H9 (cell line): Measurements from ENCODE around the gene HYDIN. TPM values are rescaled to one million over a fixed set of nuclear protein-coding genes. Genes with fewer than 3 reads are reported as not detected.

Experiments
- DNase-seq: peaks from one replicate; pipeline ENCODE4 v3.0.0-alpha.2; 2017
- H2AFZ ChIP-seq: one replicate; pipeline ENCODE4 v1.6.1; 2013; ENCODE audit warnings: mild to moderate bottlenecking, low read length, control low read depth, moderate library complexity
- H2AK5ac ChIP-seq: 2 replicates; pipeline ENCODE4 v1.6.1; 2013; ENCODE audit warnings: low read length, control low read depth, mixed read lengths; ENCODE audit not compliant: insufficient read length
- H2BK120ac ChIP-seq: one replicate; pipeline ENCODE4 v1.6.1; 2013; ENCODE audit warnings: low read depth, mild to moderate bottlenecking, low read length, control low read depth, inconsistent platforms; ENCODE audit not compliant: poor library complexity, severe bottlenecking
- H2BK12ac ChIP-seq: 2 replicates; pipeline ENCODE4 v1.6.1; 2013; ENCODE audit warnings: low read length, control low read depth, mixed read lengths, low read depth; ENCODE audit not compliant: insufficient read length
- H2BK15ac ChIP-seq: 2 replicates; pipeline ENCODE4 v1.6.1; 2013; ENCODE audit warnings: low read depth, low read length, control low read depth
- H2BK20ac ChIP-seq: one replicate; pipeline ENCODE4 v1.6.1; 2013; ENCODE audit warnings: low read depth, mild to moderate bottlenecking, low read length, control low read depth, inconsistent platforms; ENCODE audit not compliant: poor library complexity, severe bottlenecking
- H2BK5ac ChIP-seq: 2 replicates; pipeline ENCODE4 v1.6.1; 2013; ENCODE audit warnings: low read length, control low read depth, mixed read lengths; ENCODE audit not compliant: insufficient read length
- H3K14ac ChIP-seq: 2 replicates; pipeline ENCODE4 v1.6.1; 2013; ENCODE audit warnings: low read length, control low read depth; ENCODE audit not compliant: insufficient read depth
- H3K18ac ChIP-seq: 2 replicates; pipeline ENCODE4 v1.6.1; 2013; ENCODE audit warnings: low read depth, mild to moderate bottlenecking, mixed read lengths, low read length, control low read depth; ENCODE audit not compliant: insufficient read length
- H3K23ac ChIP-seq: 2 replicates; pipeline ENCODE4 v1.6.1; 2013; ENCODE audit warnings: low read length, control low read depth, mixed read lengths, low read depth; ENCODE audit not compliant: insufficient read length
- H3K23me2 ChIP-seq: 2 replicates; pipeline ENCODE4 v1.6.1; 2013; ENCODE audit warnings: low read depth, mild to moderate bottlenecking, mixed read lengths, low read length, control low read depth; ENCODE audit not compliant: insufficient read length, poor library complexity, severe bottlenecking
- H3K27ac ChIP-seq: 2 replicates; pipeline ENCODE4 v1.5.1; 2013; ENCODE audit warnings: low read length, control low read depth, mixed read lengths, low read depth; ENCODE audit not compliant: insufficient read length
- H3K27me3 ChIP-seq: 2 replicates; pipeline ENCODE4 v1.6.1; 2013; ENCODE audit warnings: low read length, control low read depth, inconsistent platforms; ENCODE audit not compliant: insufficient read depth
- H3K4ac ChIP-seq: 2 replicates; pipeline ENCODE4 v1.6.1; 2013; ENCODE audit warnings: low read depth, mild to moderate bottlenecking, control low read depth, inconsistent platforms, low read length, moderate library complexity
- H3K4me1 ChIP-seq: 2 replicates; pipeline ENCODE4 v1.6.1; 2013; ENCODE audit warnings: low read length, control low read depth, inconsistent platforms; ENCODE audit not compliant: insufficient read depth
- H3K4me2 ChIP-seq: 2 replicates; pipeline ENCODE4 v1.6.1; 2013; ENCODE audit warnings: low read length, control low read depth, mixed read lengths; ENCODE audit not compliant: insufficient read length, insufficient read depth
- H3K56ac ChIP-seq: 2 replicates; pipeline ENCODE4 v1.6.1; 2013; ENCODE audit warnings: low read depth, mild to moderate bottlenecking, mixed read lengths, low read length, control low read depth; ENCODE audit not compliant: insufficient read length
- H3K79me1 ChIP-seq: 2 replicates; pipeline ENCODE4 v1.6.1; 2013; ENCODE audit warnings: low read depth, mild to moderate bottlenecking, moderate library complexity, low read length, control low read depth, inconsistent platforms; ENCODE audit not compliant: insufficient read depth, poor library complexity, severe bottlenecking
- H3K79me2 ChIP-seq: 2 replicates; pipeline ENCODE4 v1.6.1; 2013; ENCODE audit warnings: low read length, control low read depth, inconsistent platforms; ENCODE audit not compliant: insufficient read depth
- H3K9ac ChIP-seq: 2 replicates; pipeline ENCODE4 v1.6.1; 2013; ENCODE audit warnings: low read length, control low read depth, mixed read lengths; ENCODE audit not compliant: insufficient read length; ENCODE audit errors: extremely low read depth
- H3K9me3 ChIP-seq: one replicate; pipeline ENCODE4 v1.6.1; 2013; ENCODE audit warnings: low read depth, low read length, inconsistent platforms; ENCODE audit not compliant: control insufficient read depth
- H3T11ph ChIP-seq: one replicate; pipeline ENCODE4 v1.6.1; 2013; ENCODE audit warnings: mild to moderate bottlenecking, low read length, control low read depth, inconsistent platforms
- H4K20me1 ChIP-seq: one replicate; pipeline ENCODE4 v1.6.1; 2013; ENCODE audit not compliant: control insufficient read depth, insufficient read length, insufficient read depth
- H4K5ac ChIP-seq: 2 replicates; pipeline ENCODE4 v1.6.1; 2013; ENCODE audit warnings: low read depth, mild to moderate bottlenecking, mixed read lengths, low read length, control low read depth; ENCODE audit not compliant: insufficient read length
- H4K8ac ChIP-seq: replicated peaks from 2 replicates; pipeline ENCODE4 v1.6.1; 2013; ENCODE audit warnings: low read length, control low read depth, mixed read lengths, low read depth; ENCODE audit not compliant: insufficient read length
- H4K91ac ChIP-seq: 2 replicates; pipeline ENCODE4 v1.6.1; 2013; ENCODE audit warnings: low read depth, mild to moderate bottlenecking, moderate library complexity, mixed read lengths, low read length, control low read depth; ENCODE audit not compliant: insufficient read length
- H3K27ac Mint-ChIP-seq, 3 experiments: 2 replicates in 2 of 3; 3 replicates in 1 of 3; pipeline ENCODE4 v1.8.0; 2020 to 2021; ENCODE audit warnings: mixed read lengths in 3 of 3, mild to moderate bottlenecking in 1 of 3, moderate library complexity in 1 of 3
- H3K27me3 Mint-ChIP-seq: 2 replicates; pipeline ENCODE4 v1.8.0; 2021; ENCODE audit warnings: low read depth, mild to moderate bottlenecking, moderate library complexity, mixed read lengths
- H3K36me3 Mint-ChIP-seq, 3 experiments: 2 replicates in 2 of 3; 3 replicates in 1 of 3; pipeline ENCODE4 v1.8.0; 2020 to 2021; ENCODE audit warnings: low read depth in 3 of 3, mixed read lengths in 3 of 3; ENCODE audit not compliant: insufficient read depth in 1 of 3
- H3K4me1 Mint-ChIP-seq, 2 experiments: 2 replicates each; pipeline ENCODE4 v1.8.0; 2020; ENCODE audit warnings: mixed read lengths in 2 of 2
- H3K4me3 Mint-ChIP-seq, 2 experiments: 2 replicates in 1 of 2; 3 replicates in 1 of 2; pipeline ENCODE4 v1.8.0; 2020 to 2021; ENCODE audit warnings: mild to moderate bottlenecking in 2 of 2, mixed read lengths in 2 of 2, moderate library complexity in 1 of 2
- H3K9me3 Mint-ChIP-seq, 2 experiments: 2 replicates in 1 of 2; 3 replicates in 1 of 2; pipeline ENCODE4 v1.8.0; 2020; ENCODE audit warnings: mild to moderate bottlenecking in 2 of 2, mixed read lengths in 2 of 2, moderate library complexity in 1 of 2
- WGBS: extraction: QIAGEN DNeasy Blood & Tissue Kit; methylation state at CpG from one replicate; pipeline ENCODE4 v1.1.7; 2013; ENCODE audit warnings: missing lambda C conversion rate, low lambda C conversion rate, mixed read lengths; ENCODE audit not compliant: insufficient read length; ENCODE audit errors: extremely low coverage; 5-methylcytosine and 5-hydroxymethylcytosine counted together
- total RNA-seq: library from RNA; stranded (reverse); gene quantifications from 2 replicates; pipeline ENCODE4 v1.2.1, GENCODE V29; 2021
- TF ChIP-seq, protein P1 (sequence below): fragments of 200-600 bp; sonication (generic); conservative IDR thresholded peaks from 3 replicates; pipeline ENCODE4 v1.8.0; 2021; ENCODE audit warnings: antibody characterized with exemption, mild to moderate bottlenecking

Gene HYDIN
- total RNA-seq, 1 experiment from 2014 or later = 1.7 TPM

DNA sequence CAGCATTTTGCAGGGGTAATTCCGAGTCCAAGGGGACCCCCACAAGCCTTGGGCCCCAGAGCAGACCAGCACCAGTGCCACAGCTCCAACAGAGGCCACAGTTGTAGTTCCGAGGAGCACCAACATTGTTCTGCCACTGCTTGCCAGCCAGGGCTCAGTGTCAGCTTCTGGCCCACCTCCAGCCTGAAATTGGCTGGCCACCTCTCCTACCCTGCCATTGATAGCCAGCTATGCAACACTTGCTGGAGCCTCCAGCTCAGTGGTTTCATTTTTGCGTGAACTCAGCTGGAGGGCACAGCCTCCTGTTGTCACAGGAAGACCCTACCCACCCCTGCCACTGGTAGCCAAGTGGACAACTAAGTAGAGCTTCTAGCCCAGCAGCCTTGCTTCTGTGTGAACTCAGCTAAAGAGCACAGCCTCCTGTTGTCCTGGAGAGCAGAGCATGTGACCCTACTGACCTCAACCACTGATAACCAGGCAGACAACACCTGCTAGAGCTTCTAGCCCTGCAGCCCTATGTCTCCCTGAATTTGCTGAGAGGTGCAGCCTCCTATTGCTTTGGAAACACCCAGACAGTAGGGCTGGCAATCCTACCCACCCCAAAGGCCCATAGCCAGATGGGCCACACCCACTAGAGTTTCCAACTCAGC, 24.9 kb downstream of the HYDIN start:
- TF ChIP-seq, protein P1, sequence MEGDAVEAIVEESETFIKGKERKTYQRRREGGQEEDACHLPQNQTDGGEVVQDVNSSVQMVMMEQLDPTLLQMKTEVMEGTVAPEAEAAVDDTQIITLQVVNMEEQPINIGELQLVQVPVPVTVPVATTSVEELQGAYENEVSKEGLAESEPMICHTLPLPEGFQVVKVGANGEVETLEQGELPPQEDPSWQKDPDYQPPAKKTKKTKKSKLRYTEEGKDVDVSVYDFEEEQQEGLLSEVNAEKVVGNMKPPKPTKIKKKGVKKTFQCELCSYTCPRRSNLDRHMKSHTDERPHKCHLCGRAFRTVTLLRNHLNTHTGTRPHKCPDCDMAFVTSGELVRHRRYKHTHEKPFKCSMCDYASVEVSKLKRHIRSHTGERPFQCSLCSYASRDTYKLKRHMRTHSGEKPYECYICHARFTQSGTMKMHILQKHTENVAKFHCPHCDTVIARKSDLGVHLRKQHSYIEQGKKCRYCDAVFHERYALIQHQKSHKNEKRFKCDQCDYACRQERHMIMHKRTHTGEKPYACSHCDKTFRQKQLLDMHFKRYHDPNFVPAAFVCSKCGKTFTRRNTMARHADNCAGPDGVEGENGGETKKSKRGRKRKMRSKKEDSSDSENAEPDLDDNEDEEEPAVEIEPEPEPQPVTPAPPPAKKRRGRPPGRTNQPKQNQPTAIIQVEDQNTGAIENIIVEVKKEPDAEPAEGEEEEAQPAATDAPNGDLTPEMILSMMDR = no peak
- Histone ChIP-seq H3T11ph (no peak overlapping the region), H3K56ac (no peak overlapping the region), H2AFZ (no peak overlapping the region), H2BK120ac (no peak overlapping the region), H3K23ac (no peak overlapping the region), H2BK5ac (no peak overlapping the region), H3K27me3 (no peaks in the 10 kb centered on the region), H3K27ac (no peak overlapping the region), H3K14ac (no peak overlapping the region), H4K5ac (no peak overlapping the region), H3K79me1 (no peaks in the 10 kb centered on the region), H3K4me2 (no peak overlapping the region), H3K4me1 (no peaks in the 10 kb centered on the region), H4K8ac (no peak overlapping the region), H3K79me2 (no peaks in the 10 kb centered on the region), H2AK5ac (no peak overlapping the region), H2BK15ac (no peak overlapping the region), H4K20me1 (no peaks in the 10 kb centered on the region), H2BK20ac (no peak overlapping the region), H3K4ac (no peak overlapping the region), H3K23me2 (no peaks in the 10 kb centered on the region), H3K18ac (no peak overlapping the region), H3K9ac (no peak overlapping the region), H3K9me3 (no peaks in the 10 kb centered on the region), H2BK12ac (no peak overlapping the region), H4K91ac (no peak overlapping the region)
- Mint-ChIP-seq H3K4me1 (no peaks in the 10 kb centered on the region), H3K27ac (no peak overlapping the region; a peak in 1 of 7 replicates), H3K27me3 (no peaks in the 10 kb centered on the region; the same call in 1 of the 2 replicates), H3K4me3 (no peak overlapping the region), H3K9me3 (peaks cover 17 to 25% of the 10 kb centered on the region in 2 experiments), H3K36me3 (peaks cover 2 to 4% (median 3%) of the 10 kb centered on the region in 3 experiments; a peak in 5 of 7 replicates)
- WGBS = no CpG with 5 or more reads among the region's 3 CpGs
- DNase-seq = no peak
